K562 (cell line): ENCODE data around the gene USP32. TPM values are rescaled to one million over a fixed set of nuclear protein-coding genes. Genes with fewer than 3 reads are reported as not detected.

Experiments used
- BHLHE40 ChIP-seq: IDR thresholded peaks from 2 replicates; pipeline ENCODE4 v1.6.1; 2011; ENCODE audit warnings: low read length, improper control_type of control experiment
- E4F1 ChIP-seq: fragments of 250-450 bp; sonication (Bioruptor Pico); IDR thresholded peaks from 2 replicates; pipeline ENCODE4 v1.5.0; 2021; ENCODE audit warnings: mild to moderate bottlenecking, borderline replicate concordance
- HEY1 ChIP-seq: fragments of 250-450 bp; sonication (Bioruptor Pico); IDR thresholded peaks from 2 replicates; pipeline ENCODE4 v1.5.0; 2020; ENCODE audit warnings: mild to moderate bottlenecking, moderate library complexity, borderline replicate concordance
- KLF1 ChIP-seq: fragments of 450-650 bp; IDR thresholded peaks from 2 replicates; pipeline ENCODE4 v1.6.1; 2016; ENCODE audit warnings: missing genetic modification characterization, missing compliant biosample characterization
- LARP7 ChIP-seq: fragments of 450-650 bp; IDR thresholded peaks from 2 replicates; pipeline ENCODE4 v1.6.1; 2016
- MEF2D ChIP-seq: conservative IDR thresholded peaks from 2 replicates; pipeline ENCODE4 v1.6.1; 2016; ENCODE audit warnings: low read depth, missing genetic modification characterization, missing compliant biosample characterization
- PKNOX1 ChIP-seq: fragments of 450-650 bp; IDR thresholded peaks from 2 replicates; pipeline ENCODE4 v1.6.1; 2016
- POLR2G ChIP-seq: fragments of 200-400 bp; formaldehyde crosslinking; IDR thresholded peaks from 2 replicates; pipeline ENCODE4 v1.6.1; 2017; ENCODE audit warnings: low read depth, mild to moderate bottlenecking, antibody characterized with exemption, low read length, moderate library complexity
- SMAD1 ChIP-seq: fragments of 150-350 bp; IDR thresholded peaks from 2 replicates; pipeline ENCODE4 v1.6.1; 2014; ENCODE audit warnings: low read length, low read depth; ENCODE audit not compliant: partially characterized antibody
- SMAD3 ChIP-seq: fragments of 450-650 bp; formaldehyde crosslinking; conservative IDR thresholded peaks from 2 replicates; pipeline ENCODE4 v1.4.0; 2020; ENCODE audit warnings: mild to moderate bottlenecking
- SMAD4 ChIP-seq: fragments of 250-450 bp; sonication (Bioruptor Pico); conservative IDR thresholded peaks from 2 replicates; pipeline ENCODE4 v1.8.0; 2021; ENCODE audit warnings: inconsistent platforms, mild to moderate bottlenecking, moderate library complexity
- SREBF2 ChIP-seq: sonication (generic); formaldehyde crosslinking; IDR thresholded peaks from 2 replicates; pipeline ENCODE4 v1.4.0; 2020; ENCODE audit warnings: mild to moderate bottlenecking, missing genetic modification reagents
- SRSF1 ChIP-seq: fragments of 200-400 bp; formaldehyde crosslinking; IDR thresholded peaks from 2 replicates; pipeline ENCODE4 v1.6.1; 2017; ENCODE audit warnings: mild to moderate bottlenecking, low read depth, low read length, moderate library complexity
- TEAD2 ChIP-seq: fragments of 450-650 bp; IDR thresholded peaks from 2 replicates; pipeline ENCODE4 v1.6.1; 2016; ENCODE audit warnings: missing genetic modification characterization, control low read depth, missing compliant biosample characterization
- TEAD4 ChIP-seq, 2 experiments: sonication (generic) in 1 of 2; formaldehyde crosslinking in 1 of 2; IDR thresholded peaks; 2 replicates each; pipeline versions ENCODE4 v1.6.1 to v1.8.0; 2012 to 2022; ENCODE audit warnings: borderline replicate concordance in 1 of 2, inconsistent platforms in 1 of 2, low read length in 1 of 2, mild to moderate bottlenecking in 1 of 2, missing genetic modification reagents in 1 of 2
- TFAM ChIP-seq: fragments of 250-450 bp; sonication (Bioruptor Pico); conservative IDR thresholded peaks from 2 replicates; pipeline ENCODE4 v1.5.0; 2021; ENCODE audit warnings: mild to moderate bottlenecking, moderate library complexity
- ZBED1 ChIP-seq: IDR thresholded peaks from 2 replicates; pipeline ENCODE4 v1.6.1; 2014
- ZNF217 ChIP-seq: sonication (generic); formaldehyde crosslinking; IDR thresholded peaks from 2 replicates; pipeline ENCODE4 v1.8.0; 2022; ENCODE audit warnings: mild to moderate bottlenecking, missing genetic modification reagents
- ZNF263 ChIP-seq: sonication (generic); formaldehyde crosslinking; IDR thresholded peaks from 2 replicates; pipeline ENCODE4 v1.8.0; 2022; ENCODE audit warnings: mild to moderate bottlenecking, missing genetic modification reagents, borderline replicate concordance
- ZNF41 ChIP-seq: fragments of 250-450 bp; sonication (Bioruptor Pico); conservative IDR thresholded peaks from 2 replicates; pipeline ENCODE4 v1.4.0; 2020; ENCODE audit warnings: mild to moderate bottlenecking
- polyA plus RNA-seq, 8 experiments: library from polyadenylated mRNA; depleted of rRNA in 4 of 8; stranded (reverse) in 5 of 8; unstranded in 3 of 8; fragments of >200 nt; fragmentation: Nextera tagmentation in 2 of 8; fragmentation: Illumina TruSeq in 1 of 8; extraction: Ambion mirVana in 2 of 8; extraction: Trizol in 1 of 8; gene quantifications; 2 replicates each; pipeline versions ENCODE4 v1.2.1 to v1.2.3, GENCODE V29; 2011 to 2014; ENCODE audit warnings: inconsistent platforms in 1 of 8, missing spikeins in 1 of 8
- total RNA-seq, 7 experiments: library from RNA; depleted of rRNA in 6 of 7; stranded (reverse); fragments of >200 nt in 6 of 7; fragmentation: Illumina TruSeq in 2 of 7; extraction: Trizol in 2 of 7; gene quantifications; 2 replicates each; pipeline versions ENCODE4 v1.2.1 to v1.2.3, GENCODE V29; 2011 to 2021; ENCODE audit warnings: low replicate concordance in 1 of 7
- TF ChIP-seq, protein P1 (sequence below): IDR thresholded peaks from 2 replicates; pipeline ENCODE4 v1.6.1; 2012; ENCODE audit warnings: low read depth, low read length, improper control_type of control experiment, borderline replicate concordance
- TF ChIP-seq, protein P2 (sequence below): fragments of 450-650 bp; IDR thresholded peaks from one replicate; pipeline ENCODE4 v1.6.1; 2018; ENCODE audit warnings: mild to moderate bottlenecking, moderate library complexity; ENCODE audit not compliant: partially characterized antibody

Gene USP32
- total and polyA plus RNA-seq, 9 of the 15 experiments (the other 6 are each of a cell fraction or from before 2014, with no cell fraction given) = 18.0 to 69.3 (median 47.1) TPM

DNA sequence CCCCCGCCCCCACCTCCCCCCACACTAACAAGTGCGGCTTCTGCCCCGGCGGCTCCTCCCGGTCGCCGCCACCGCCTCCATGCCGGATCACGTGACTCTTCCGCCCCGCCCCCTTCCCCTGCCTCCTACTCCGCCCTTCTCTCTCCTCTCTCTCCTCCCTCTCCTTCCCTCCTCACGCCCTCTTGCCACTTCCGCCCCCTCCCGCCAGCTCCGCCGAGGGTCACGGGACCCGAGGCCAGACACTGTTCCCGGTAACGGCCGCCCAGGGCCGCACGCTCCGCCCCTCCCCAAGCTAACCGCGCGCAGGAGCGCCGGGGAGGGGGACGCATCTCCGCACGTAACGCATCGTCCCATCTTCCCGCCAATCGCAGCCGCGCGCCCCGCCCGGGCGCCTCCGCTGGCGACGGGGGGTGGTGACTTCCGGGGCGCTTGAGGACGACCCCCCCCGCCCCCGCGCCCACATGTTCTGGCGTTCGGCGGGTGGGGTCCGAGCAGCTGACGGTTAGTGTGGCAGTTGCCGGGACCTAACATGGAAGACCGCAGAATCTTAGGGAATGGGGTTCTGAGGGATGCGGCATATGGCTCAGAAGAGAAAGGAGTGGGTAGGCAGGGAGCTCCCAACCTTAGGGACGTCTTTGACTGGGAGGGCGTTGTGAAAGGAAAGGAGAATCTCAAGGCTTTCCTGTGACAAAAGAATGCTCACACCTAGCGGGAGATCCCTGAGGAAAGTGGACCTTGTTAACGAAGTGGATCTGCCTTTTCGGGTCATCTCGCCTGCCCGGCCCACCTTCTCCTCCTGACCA is at the start of gene USP32 (continued):
- TF ChIP-seq SREBF2 (CRISPR knock-in tag) = peak; percentile 49; the same call in 1 of the 2 replicates
- TF ChIP-seq, protein P1, sequence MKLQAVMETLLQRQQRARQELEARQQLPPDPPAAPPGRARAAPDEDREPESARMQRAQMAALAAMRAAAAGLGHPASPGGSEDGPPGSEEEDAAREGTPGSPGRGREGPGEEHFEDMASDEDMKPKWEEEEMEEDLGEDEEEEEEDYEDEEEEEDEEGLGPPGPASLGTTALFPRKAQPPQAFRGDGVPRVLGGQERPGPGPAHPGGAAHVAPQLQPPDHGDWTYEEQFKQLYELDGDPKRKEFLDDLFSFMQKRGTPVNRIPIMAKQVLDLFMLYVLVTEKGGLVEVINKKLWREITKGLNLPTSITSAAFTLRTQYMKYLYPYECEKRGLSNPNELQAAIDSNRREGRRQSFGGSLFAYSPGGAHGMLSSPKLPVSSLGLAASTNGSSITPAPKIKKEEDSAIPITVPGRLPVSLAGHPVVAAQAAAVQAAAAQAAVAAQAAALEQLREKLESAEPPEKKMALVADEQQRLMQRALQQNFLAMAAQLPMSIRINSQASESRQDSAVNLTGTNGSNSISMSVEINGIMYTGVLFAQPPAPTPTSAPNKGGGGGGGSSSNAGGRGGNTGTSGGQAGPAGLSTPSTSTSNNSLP = no peak
- no peak for TF ChIP-seq TEAD4 (IDR thresholded peaks at IDR 0.05; ENCODE audit: low read length)
- no peak for TF ChIP-seq TEAD4 (CRISPR knock-in tag; IDR thresholded peaks at IDR 0.05; ENCODE audit: borderline replicate concordance)
- TF ChIP-seq POLR2G = peak; percentile 86
- TF ChIP-seq SRSF1 = no peak
- TF ChIP-seq SMAD4 (CRISPR knock-in tag) = peak; percentile 95
- TF ChIP-seq TFAM (CRISPR knock-in tag) = no peak
- peak; percentile 100 for TF ChIP-seq KLF1 (tag)
- no peak for TF ChIP-seq ZNF217 (CRISPR knock-in tag)
- TF ChIP-seq, protein P2, sequence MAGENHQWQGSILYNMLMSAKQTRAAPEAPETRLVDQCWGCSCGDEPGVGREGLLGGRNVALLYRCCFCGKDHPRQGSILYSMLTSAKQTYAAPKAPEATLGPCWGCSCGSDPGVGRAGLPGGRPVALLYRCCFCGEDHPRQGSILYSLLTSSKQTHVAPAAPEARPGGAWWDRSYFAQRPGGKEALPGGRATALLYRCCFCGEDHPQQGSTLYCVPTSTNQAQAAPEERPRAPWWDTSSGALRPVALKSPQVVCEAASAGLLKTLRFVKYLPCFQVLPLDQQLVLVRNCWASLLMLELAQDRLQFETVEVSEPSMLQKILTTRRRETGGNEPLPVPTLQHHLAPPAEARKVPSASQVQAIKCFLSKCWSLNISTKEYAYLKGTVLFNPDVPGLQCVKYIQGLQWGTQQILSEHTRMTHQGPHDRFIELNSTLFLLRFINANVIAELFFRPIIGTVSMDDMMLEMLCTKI = no peak
- TF ChIP-seq PKNOX1 = peak; percentile 75
- TF ChIP-seq SMAD3 (CRISPR knock-in tag) = 0 out of 2 replicates have a peak, but pooled peaks have one; percentile 13
- TF ChIP-seq TEAD2 = no peak
- TF ChIP-seq HEY1 (CRISPR knock-in tag) = no peak
- peak; percentile 98 for TF ChIP-seq BHLHE40
- TF ChIP-seq ZBED1 = 0 out of 2 replicates have a peak, but pooled peaks have one; percentile 40
- no peak for TF ChIP-seq E4F1 (CRISPR knock-in tag)
- TF ChIP-seq ZNF263 (CRISPR knock-in tag) = peak; percentile 4; the same call in 1 of the 2 replicates
- 0 out of 2 replicates have a peak, but pooled peaks have one; percentile 37 for TF ChIP-seq ZNF41 (CRISPR knock-in tag)
- TF ChIP-seq MEF2D (tag) = no peak
- TF ChIP-seq LARP7 = no peak
- TF ChIP-seq SMAD1 = peak; percentile 58
